Measurements from ENCODE around the gene VILL.
"Not testable (repeated sequence)": the region's sequence is repeated elsewhere in the genome, so short reads cannot be mapped to it uniquely, and the experiment has no call there.

VILL gene

GRCh38 chr3:38019658-38020341 is 29.2 kb downstream of the VILL start:
- no peak for DNase-seq

GRCh38 chr3:38020342-38020726 is 29.7 kb downstream of the VILL start:
- DNase-seq: no peak

- DNase-seq: no peak
Observed at GRCh38 chr3:38021196-38021595, 30.6 kb downstream of the VILL start.

GRCh38 chr3:38022301-38022700 is 31.7 kb downstream of the VILL start:
- DNase-seq: no peak

- DNase-seq: no peak
Observed at GRCh38 chr3:38022896-38023709, 32.5 kb downstream of the VILL start.

GRCh38 chr3:38026856-38027255 is 36.3 kb downstream of the VILL start:
- DNase-seq: no peak

- DNase-seq: no peak
Observed at GRCh38 chr3:38027466-38028465, 37.2 kb downstream of the VILL start.

GRCh38 chr3:38028621-38029361 is 38.2 kb downstream of the VILL start:
- no peak for DNase-seq

- DNase-seq: peak; percentile 47
Observed at GRCh38 chr3:38029400-38030125, 39.0 kb downstream of the VILL start, which contains the start of gene PLCD1. TSS of gene PLCD1 (minus strand) at chr3:38029642. CDS start at chr3:38029539, 103 bp downstream.

GRCh38 chr3:38030126-38031021 is 39.8 kb downstream of the VILL start:
- DNase-seq: no peak

- DNase-seq: peak; percentile 63
Observed at GRCh38 chr3:38031022-38031994, 40.7 kb downstream of the VILL start.

GRCh38 chr3:38032328-38032865 is 41.8 kb downstream of the VILL start:
- no peak for DNase-seq

- DNase-seq: not testable (repeated sequence)
Observed at GRCh38 chr3:38033586-38033985, 43.0 kb downstream of the VILL start.

- not testable (repeated sequence) for DNase-seq
Observed at GRCh38 chr3:38034335-38034734, 43.7 kb downstream of the VILL start.

GRCh38 chr3:38036286-38036685 is 45.7 kb downstream of the VILL start:
- DNase-seq: no peak

- no peak for DNase-seq
Observed at GRCh38 chr3:38036906-38037305, 46.3 kb downstream of the VILL start.

- peak; percentile 46 for DNase-seq
Observed at GRCh38 chr3:38038447-38038911, 47.9 kb downstream of the VILL start.

GRCh38 chr3:38039101-38039898 is 48.7 kb downstream of the VILL start, which contains the start of gene DLEC1:
TSS of gene DLEC1 (plus strand) at chr3:38039208. CDS start at chr3:38039226, 18 bp downstream.
- DNase-seq: peak; percentile 81

All from activated naive CD4-positive, alpha-beta T cell treated with Interleukin-2 at 50 U/mL for 16 hours (primary cell).